AG08395 (cell line): ENCODE data around the gene BLM.

Source experiments
- DNase-seq: peaks from one replicate; pipeline ENCODE4 v3.0.0; 2012; ENCODE audit warnings: mixed read lengths, low spot score

The BLM gene

GRCh38 chr15:90851114-90851513 is 134.0 kb downstream of the BLM start:
- no peak for DNase-seq

DNA sequence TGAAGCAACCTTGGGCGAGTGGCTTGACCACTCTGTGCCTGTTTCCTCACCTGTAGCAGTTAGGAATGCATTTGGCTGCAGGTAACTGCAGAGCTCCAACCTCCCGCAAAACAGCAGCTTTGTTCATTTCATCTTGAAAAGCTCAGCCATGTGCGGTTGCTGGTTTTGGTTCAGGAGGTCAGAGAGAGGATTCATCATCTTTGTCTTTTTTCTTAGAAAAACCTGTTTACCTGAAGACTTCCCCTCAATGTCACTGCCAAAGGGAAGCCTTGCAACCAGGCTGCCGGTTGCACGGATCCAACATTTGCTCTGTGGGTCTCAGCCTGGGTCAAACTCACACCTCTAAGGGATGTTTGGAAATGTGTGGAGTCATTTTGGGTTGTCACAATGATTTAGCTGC is 134.8 kb downstream of the BLM start:
- no peak for DNase-seq

DNA sequence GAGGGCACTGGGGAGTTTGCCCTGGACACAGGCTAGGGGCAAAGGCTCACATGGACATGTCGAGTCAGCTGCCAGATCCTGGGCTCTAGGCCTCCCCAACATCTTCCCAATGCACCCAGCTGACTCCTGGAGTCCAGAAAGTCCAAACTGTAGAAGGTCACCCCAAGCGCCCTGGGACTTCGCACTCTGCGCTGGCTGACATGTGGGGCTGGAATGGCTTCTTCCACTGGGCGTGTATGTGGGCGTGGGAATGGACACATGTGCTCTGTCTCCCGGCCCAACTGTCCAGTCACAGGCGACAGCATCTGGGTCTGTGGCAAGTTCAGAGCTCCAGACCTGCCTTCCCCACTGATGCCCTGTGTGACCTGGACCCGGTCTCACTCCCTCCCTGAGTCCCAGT is 138.0 kb downstream of the BLM start:
- no peak for DNase-seq

GRCh38 chr15:90857337-90857736 is 140.2 kb downstream of the BLM start:
- DNase-seq, result no peak

DNA sequence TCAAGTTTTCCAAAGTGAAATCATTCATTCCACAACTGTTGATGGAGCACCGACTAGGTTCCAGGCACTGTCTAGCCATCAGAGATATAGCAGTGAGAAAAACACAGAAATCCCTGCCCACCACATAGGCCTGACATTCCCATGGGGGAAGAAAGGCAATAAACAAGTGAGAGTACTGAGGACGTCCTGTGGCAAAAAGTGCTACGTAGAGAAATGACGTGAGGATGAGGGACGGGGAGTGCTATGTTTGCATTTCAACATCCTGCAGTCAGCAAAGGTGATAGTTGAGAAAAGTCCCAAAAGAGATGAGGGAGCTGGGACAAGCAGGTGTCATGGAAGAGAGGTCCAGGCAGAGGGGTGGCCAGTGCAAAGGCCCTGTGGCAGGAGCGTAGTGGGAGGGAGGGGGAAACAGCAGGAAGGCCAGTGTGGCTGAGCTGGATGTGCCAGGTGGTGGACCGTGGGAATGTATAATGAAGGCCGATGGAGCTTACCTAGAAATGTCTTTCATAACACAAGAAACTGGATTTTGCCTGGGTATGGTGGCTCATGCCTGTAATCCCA is 140.8 kb downstream of the BLM start:
- no peak for DNase-seq

- no peak for DNase-seq
Observed at GRCh38 chr15:90859234-90860131, 142.3 kb downstream of the BLM start.

- no peak for DNase-seq
Observed at GRCh38 chr15:90860450-90860849, 143.3 kb downstream of the BLM start.

- DNase-seq, result no peak
Observed at GRCh38 chr15:90860942-90861675, 144.0 kb downstream of the BLM start.

DNA sequence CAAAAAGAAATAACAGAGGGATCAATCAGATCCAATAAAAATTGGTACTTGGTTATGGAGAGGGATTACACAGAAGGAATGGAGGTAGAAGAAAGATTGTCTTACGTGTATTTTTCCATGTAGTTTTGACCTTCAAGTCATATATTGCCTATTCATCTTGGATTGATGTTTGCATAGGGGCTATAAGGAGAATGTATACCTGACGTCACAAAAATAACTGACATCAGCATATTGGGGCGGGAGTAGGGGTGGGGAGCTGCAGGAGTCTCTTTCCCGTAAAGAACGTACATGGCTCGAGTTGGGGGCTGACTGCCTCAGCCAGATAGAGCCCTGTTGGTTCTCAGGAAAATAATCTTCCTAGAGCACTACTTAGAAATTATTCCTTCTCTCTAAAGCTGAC is 145.3 kb downstream of the BLM start:
- DNase-seq, result no peak

GRCh38 chr15:90862964-90863778 is 146.0 kb downstream of the BLM start:
- peak; percentile 24 for DNase-seq

DNA sequence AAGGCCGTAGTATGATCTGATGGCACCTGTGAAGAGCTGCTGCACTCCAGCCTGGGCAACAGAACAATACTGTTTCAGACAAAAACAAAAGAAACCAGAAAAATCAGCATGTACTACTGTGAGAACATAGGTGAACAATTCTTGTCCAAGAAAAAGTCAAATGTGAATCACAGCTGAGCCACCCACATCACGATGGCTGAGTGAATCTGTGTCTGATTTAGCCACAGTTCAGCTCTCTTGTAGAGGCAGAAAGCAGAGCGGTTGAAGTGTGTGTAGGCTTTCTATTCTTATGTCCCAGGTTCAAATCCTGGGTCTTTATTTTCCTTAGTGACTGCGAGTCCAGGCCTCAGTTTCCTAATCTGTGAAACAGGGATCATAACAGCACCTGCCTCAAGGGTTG is 146.8 kb downstream of the BLM start:
- DNase-seq, result no peak

DNA sequence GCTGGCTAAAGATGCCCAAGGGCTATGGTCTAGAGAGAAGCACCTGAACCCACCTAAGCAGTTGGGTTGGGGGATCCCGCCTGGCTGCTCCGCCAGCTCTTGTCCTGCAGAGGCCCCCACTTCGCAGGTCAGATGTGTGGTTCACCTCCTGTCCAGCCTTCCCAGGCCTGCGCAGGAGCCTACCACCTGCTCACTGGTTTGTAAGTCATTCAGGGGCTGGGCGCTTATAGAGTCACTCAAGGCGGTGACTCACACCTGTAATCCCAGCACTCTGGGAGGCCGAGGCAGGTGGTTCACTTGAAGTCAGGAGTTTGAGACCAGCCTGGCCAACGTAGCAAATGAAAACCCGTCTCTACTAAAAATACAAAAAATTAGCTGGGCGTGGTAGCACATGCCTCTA is 147.4 kb downstream of the BLM start:
- DNase-seq, result no peak

- DNase-seq, result no peak
Observed at GRCh38 chr15:90865702-90866101, 148.6 kb downstream of the BLM start.
